ENCODE measurements around the gene SLC9B1.
A peak's percentile ranks its signal among the peaks of the same experiment; 100 is the strongest.
"Not testable (repeated sequence)": the region's sequence is repeated elsewhere in the genome, so short reads cannot be mapped to it uniquely, and the experiment has no call there.

The SLC9B1 gene

GRCh38 chr4:103010804-103011203, 8.7 kb downstream of the SLC9B1 start:
- DNase-seq, result no peak

GRCh38 chr4:103008875-103009729, 10.4 kb downstream of the SLC9B1 start:
- peak; percentile 26 for DNase-seq

- DNase-seq, result no peak
Measured at GRCh38 chr4:103002551-103002950, 17.0 kb downstream of the SLC9B1 start.

- no peak for DNase-seq
Measured at GRCh38 chr4:102994803-102995202, 24.7 kb downstream of the SLC9B1 start.

- not testable (repeated sequence) for DNase-seq
Measured at GRCh38 chr4:102993985-102994384, 25.5 kb downstream of the SLC9B1 start.

- DNase-seq, result no peak
Measured at GRCh38 chr4:102988429-102989020, 31.0 kb downstream of the SLC9B1 start.

- DNase-seq, result no peak
Measured at GRCh38 chr4:102981005-102981404, 38.5 kb downstream of the SLC9B1 start.

- DNase-seq, result not testable (repeated sequence)
Measured at GRCh38 chr4:102961813-102962212, 57.7 kb downstream of the SLC9B1 start.

- no peak for DNase-seq
Measured at GRCh38 chr4:102959496-102959895, 60.0 kb downstream of the SLC9B1 start.

GRCh38 chr4:102945066-102945465, 74.4 kb downstream of the SLC9B1 start:
- no peak for DNase-seq

- not testable (repeated sequence) for DNase-seq
Measured at GRCh38 chr4:102938063-102938462, 81.4 kb downstream of the SLC9B1 start.

GRCh38 chr4:102935716-102936115, 83.8 kb downstream of the SLC9B1 start:
- no peak for DNase-seq

- DNase-seq, result not testable (repeated sequence)
Measured at GRCh38 chr4:102919697-102920096, 99.8 kb downstream of the SLC9B1 start.

GRCh38 chr4:102918859-102919258, 100.6 kb downstream of the SLC9B1 start:
- no peak for DNase-seq

- DNase-seq, result no peak
Measured at GRCh38 chr4:102901804-102902203, 117.7 kb downstream of the SLC9B1 start.

- not testable (repeated sequence) for DNase-seq
Measured at GRCh38 chr4:102897610-102898009, 121.9 kb downstream of the SLC9B1 start.

- not testable (repeated sequence) for DNase-seq
Measured at GRCh38 chr4:102896547-102896946, 123.0 kb downstream of the SLC9B1 start.

- not testable (repeated sequence) for DNase-seq
Measured at GRCh38 chr4:102889866-102890265, 129.6 kb downstream of the SLC9B1 start.

- not testable (repeated sequence) for DNase-seq
Measured at GRCh38 chr4:102888570-102888969, 130.9 kb downstream of the SLC9B1 start.

GRCh38 chr4:102883278-102883677, 136.2 kb downstream of the SLC9B1 start:
- no peak for DNase-seq

- no peak for DNase-seq
Measured at GRCh38 chr4:102881343-102881742, 138.2 kb downstream of the SLC9B1 start.

GRCh38 chr4:102878901-102879300, 140.6 kb downstream of the SLC9B1 start:
- no peak for DNase-seq

GRCh38 chr4:102878349-102878748, 141.2 kb downstream of the SLC9B1 start:
- DNase-seq, result not testable (repeated sequence)

- not testable (repeated sequence) for DNase-seq
Measured at GRCh38 chr4:102877477-102878106, 141.9 kb downstream of the SLC9B1 start.
